Coronary artery (tissue), 2 donors: ENCODE data around the gene KRT35.

Source experiments
- DNase-seq: peaks from one replicate; pipeline ENCODE4 v3.0.0-alpha.2; 2017; ENCODE audit warnings: low spot score
- H3K27ac ChIP-seq, 2 donors: fragments of 200-600 bp; sonication (generic); one replicate each; pipeline ENCODE4 v1.5.1; 2016 to 2019
- H3K4me3 ChIP-seq: fragments of 200-600 bp; sonication (generic); 2 replicates; pipeline ENCODE4 v1.5.1; 2016; ENCODE audit warnings: mild to moderate bottlenecking, moderate library complexity
- CTCF ChIP-seq: fragments of 200-600 bp; sonication (generic); IDR thresholded peaks from one replicate; pipeline ENCODE4 v1.5.1; 2019; ENCODE audit warnings: antibody characterized with exemption

The KRT35 gene

GRCh38 chr17:41480136-41480535, 815 bp downstream of the KRT35 start:
- Histone ChIP-seq H3K27ac (no peak overlapping the region), H3K4me3 (no peak overlapping the region)
- no peak for DNase-seq
- no peak for TF ChIP-seq CTCF

GRCh38 chr17:41478237-41478636, 2.7 kb downstream of the KRT35 start:
- no peak for DNase-seq
- TF ChIP-seq CTCF, result no peak
- Histone ChIP-seq H3K4me3 (no peak overlapping the region), H3K27ac (no peak overlapping the region)

- DNase-seq, result no peak
- Histone ChIP-seq H3K27ac (no peak overlapping the region), H3K4me3 (no peak overlapping the region)
- no peak for TF ChIP-seq CTCF
Observed at GRCh38 chr17:41476866-41477815, 3.8 kb downstream of the KRT35 start.

- no peak for DNase-seq
- Histone ChIP-seq H3K4me3 (no peak overlapping the region), H3K27ac (no peak overlapping the region)
- no peak for TF ChIP-seq CTCF
Observed at GRCh38 chr17:41475421-41475820, 5.5 kb downstream of the KRT35 start.

GRCh38 chr17:41474863-41475262, 6.1 kb downstream of the KRT35 start:
- no peak for DNase-seq

GRCh38 chr17:41468346-41468745, 12.6 kb downstream of the KRT35 start:
- Histone ChIP-seq H3K4me3 (no peak overlapping the region), H3K27ac (no peak overlapping the region)
- DNase-seq, result no peak
- TF ChIP-seq CTCF, result no peak

More at GRCh38 chr17:41474863-41475262, 6.1 kb downstream of the KRT35 start:
- no peak overlapping the region for H3K4me3 ChIP-seq
- TF ChIP-seq CTCF, result no peak
- no peak overlapping the region for H3K27ac ChIP-seq

GRCh38 chr17:41467561-41467960, 13.4 kb downstream of the KRT35 start:
- no peak overlapping the region for H3K4me3 ChIP-seq
- DNase-seq, result no peak
- no peak overlapping the region for H3K27ac ChIP-seq
- no peak for TF ChIP-seq CTCF
